Psoas muscle (tissue), 8 donors: ENCODE measurements around the gene GIPC3. TPM values are rescaled to one million over a fixed set of nuclear protein-coding genes. Genes with fewer than 3 reads are reported as not detected.

Source experiments
- ATAC-seq, 4 donors: fragments of 200-7000 bp; cut with Tn5 transposase; one replicate each; pipeline ENCODE4 v1.9.1; 2020; ENCODE audit warnings: moderate library complexity in 3 of 4, mild to moderate bottlenecking in 2 of 4
- DNase-seq, 2 donors: peaks; one replicate each; pipeline ENCODE4 v3.0.0-alpha.2; 2020
- H3K27ac ChIP-seq: fragments of 200-600 bp; one replicate; pipeline ENCODE4 v1.8.0; 2022
- H3K27me3 ChIP-seq, 3 donors: fragments of 200-600 bp in 1 of 3; one replicate each; pipeline versions ENCODE4 v1.6.1 to v1.8.0; 2013 to 2022; ENCODE audit warnings: low read length in 2 of 3, mild to moderate bottlenecking in 2 of 3, moderate library complexity in 1 of 3; ENCODE audit not compliant: insufficient read depth in 3 of 3
- H3K36me3 ChIP-seq, 2 donors: fragments of 200-600 bp in 1 of 2; one replicate each; pipeline versions ENCODE4 v1.6.1 to v1.8.0; 2013 to 2022; ENCODE audit warnings: low read depth in 1 of 2, mild to moderate bottlenecking in 1 of 2, moderate library complexity in 1 of 2; ENCODE audit not compliant: insufficient read depth in 1 of 2
- H3K4me1 ChIP-seq: fragments of 200-600 bp; one replicate; pipeline ENCODE4 v1.8.0; 2022
- H3K4me3 ChIP-seq: fragments of 200-600 bp; one replicate; pipeline ENCODE4 v1.8.0; 2022; ENCODE audit warnings: mild to moderate bottlenecking
- H3K9me3 ChIP-seq: fragments of 200-600 bp; one replicate; pipeline ENCODE4 v1.8.0; 2022
- WGBS, 3 donors: extraction: QIAGEN DNeasy Blood & Tissue Kit; methylation state at CpG; one replicate each; pipeline versions ENCODE4 v1.1.6 to v1.1.7; 2013; 5-methylcytosine and 5-hydroxymethylcytosine counted together
- intact Hi-C, 2 donors: fragments of 100-400 bp; cut with DNase I; formaldehyde crosslinking; loops; one replicate each; pipeline versions ENCODE4 v1.11.0 to v1.14.2; 2022
- polyA plus RNA-seq, 3 donors: library from polyadenylated mRNA; stranded (reverse); fragments of 200-250 nt; gene quantifications; one replicate each; pipeline ENCODE4 v1.2.3, GENCODE V29; 2013
- total RNA-seq, 4 donors: library from RNA; stranded (reverse); fragmentation: NEBNext Ultra II Directional in 2 of 4; extraction: Animal tissue kit (Norgen Biotek cat#: 25700) in 2 of 4; gene quantifications; one replicate each; pipeline versions ENCODE4 v1.2.1 to v1.2.4, GENCODE V29; 2021 to 2023
- TF ChIP-seq, protein P1 (sequence below): fragments of 200-600 bp; IDR thresholded peaks from one replicate; pipeline ENCODE4 v1.8.0; 2022; ENCODE audit warnings: antibody characterized with exemption
- donor health status: healthy with polysubstance abuse.
- donor health status: DM: no; HTN: no; CAD: no; lungs with moderate emphysema.
- donor health status: Bipolar disorder and iron deficiency.
- donor health status: healthy.
- donor health status: DM: yes; HTN: yes; CAD: no.
- donor health status: DM: no; HTN: no; CAD: no.
- donor health status: DM: no; HTN: no; CAD: no.
- donor health status: DM: yes; HTN: yes; CAD: no.

The GIPC3 gene
- total and polyA plus RNA-seq, 7 donors, result 0.30 to 1.1 (median 0.45) TPM

GRCh38 chr19:3641515-3642269, 56.4 kb downstream of the GIPC3 start:
- Histone ChIP-seq H3K4me1 (no peaks in the 10 kb centered on the region), H3K36me3 (peaks cover 0 to 60% of the 10 kb centered on the region in 2 donors), H3K9me3 (no peaks in the 10 kb centered on the region), H3K4me3 (no peak overlapping the region), H3K27ac (no peak overlapping the region), H3K27me3 (no peaks in the 10 kb centered on the region)
- no peak for DNase-seq
- intact Hi-C loops, result no loop called here
- TF ChIP-seq, protein P1, sequence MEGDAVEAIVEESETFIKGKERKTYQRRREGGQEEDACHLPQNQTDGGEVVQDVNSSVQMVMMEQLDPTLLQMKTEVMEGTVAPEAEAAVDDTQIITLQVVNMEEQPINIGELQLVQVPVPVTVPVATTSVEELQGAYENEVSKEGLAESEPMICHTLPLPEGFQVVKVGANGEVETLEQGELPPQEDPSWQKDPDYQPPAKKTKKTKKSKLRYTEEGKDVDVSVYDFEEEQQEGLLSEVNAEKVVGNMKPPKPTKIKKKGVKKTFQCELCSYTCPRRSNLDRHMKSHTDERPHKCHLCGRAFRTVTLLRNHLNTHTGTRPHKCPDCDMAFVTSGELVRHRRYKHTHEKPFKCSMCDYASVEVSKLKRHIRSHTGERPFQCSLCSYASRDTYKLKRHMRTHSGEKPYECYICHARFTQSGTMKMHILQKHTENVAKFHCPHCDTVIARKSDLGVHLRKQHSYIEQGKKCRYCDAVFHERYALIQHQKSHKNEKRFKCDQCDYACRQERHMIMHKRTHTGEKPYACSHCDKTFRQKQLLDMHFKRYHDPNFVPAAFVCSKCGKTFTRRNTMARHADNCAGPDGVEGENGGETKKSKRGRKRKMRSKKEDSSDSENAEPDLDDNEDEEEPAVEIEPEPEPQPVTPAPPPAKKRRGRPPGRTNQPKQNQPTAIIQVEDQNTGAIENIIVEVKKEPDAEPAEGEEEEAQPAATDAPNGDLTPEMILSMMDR, result no peak
- WGBS, 3 donors, result 91 to 94% (median 92%) methylated on average over 27 to 28 of the region's 28 CpGs
- ATAC-seq, result no peak

DNA sequence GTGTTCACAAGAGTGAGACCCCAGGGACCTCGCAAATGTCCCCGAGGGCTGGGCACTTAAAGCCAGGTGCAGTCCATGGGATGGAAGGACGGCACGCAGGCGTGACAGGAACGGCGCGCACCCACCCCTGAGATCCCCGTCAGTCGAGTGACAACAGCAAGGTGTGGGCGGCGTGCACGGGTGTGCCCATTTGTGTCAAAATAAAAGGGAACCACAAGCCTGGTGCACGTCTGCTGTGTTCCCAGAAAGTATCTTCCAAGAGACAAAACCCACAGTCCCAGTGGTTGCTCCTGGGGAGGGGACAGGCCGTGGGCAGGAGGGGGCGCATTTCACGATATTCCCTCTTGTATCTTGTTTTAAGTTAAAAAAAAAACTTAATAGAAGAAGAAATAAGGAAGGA, 57.0 kb downstream of the GIPC3 start:
- Histone ChIP-seq H3K9me3 (no peaks in the 10 kb centered on the region), H3K4me3 (no peak overlapping the region), H3K4me1 (no peaks in the 10 kb centered on the region), H3K36me3 (peaks cover 0 to 56% of the 10 kb centered on the region in 2 donors), H3K27me3 (no peaks in the 10 kb centered on the region), H3K27ac (no peak overlapping the region)
- intact Hi-C loops, result no loop called here
- TF ChIP-seq, protein P1, result no peak
- DNase-seq (no peak), ATAC-seq (no peak)
- WGBS, 3 donors, result 92 to 95% (median 94%) methylated on average over 17 of the region's 17 CpGs

Other genes with a start within 250 kb of the GIPC3 start
- gene NFIC, start 218.9 kb upstream of the GIPC3 start, total RNA-seq, result 100 to 1,000 TPM; 209 to 439 (median 325) TPM
- gene NFIC, start 218.9 kb upstream of the GIPC3 start, polyA plus RNA-seq, result 100 to 1,000 TPM in 2 of 3 donors, 10 to 100 TPM in 1; 100.0 to 270 (median 165) TPM
- not detected for gene SMIM24, start 105.0 kb upstream of the GIPC3 start, total RNA-seq
- gene SMIM24, start 105.0 kb upstream of the GIPC3 start, polyA plus RNA-seq, result under 1 TPM; 0.10 to 0.53 (median 0.49) TPM
- gene SMIM44, start 102.0 kb upstream of the GIPC3 start, total RNA-seq, result not detected
- gene SMIM44, start 102.0 kb upstream of the GIPC3 start, polyA plus RNA-seq, result not detected
- 10 to 100 TPM; 11.5 to 21.8 (median 17.1) TPM for gene DOHH, start 84.8 kb upstream of the GIPC3 start, total RNA-seq
- 10 to 100 TPM; 22.3 to 54.3 (median 45.3) TPM for gene DOHH, start 84.8 kb upstream of the GIPC3 start, polyA plus RNA-seq
- 10 to 100 TPM; 24.3 to 25.8 (median 25.1) TPM for gene FZR1, start 79.2 kb upstream of the GIPC3 start, total RNA-seq
- gene FZR1, start 79.2 kb upstream of the GIPC3 start, polyA plus RNA-seq, result 10 to 100 TPM; 12.8 to 20.3 (median 13.7) TPM
- gene TEKTIP1, start 46.3 kb upstream of the GIPC3 start, total RNA-seq, result 1 to 10 TPM in 1 of 4 donors, under 1 TPM in 1, not detected in 2; 0.44 to 1.0 TPM
- not detected for gene TEKTIP1, start 46.3 kb upstream of the GIPC3 start, polyA plus RNA-seq
- 10 to 100 TPM; 16.3 to 25.2 (median 21.5) TPM for gene MFSD12, start 27.9 kb upstream of the GIPC3 start, total RNA-seq
- 10 to 100 TPM; 25.6 to 46.6 (median 33.8) TPM for gene MFSD12, start 27.9 kb upstream of the GIPC3 start, polyA plus RNA-seq
- gene HMG20B, start 12.5 kb upstream of the GIPC3 start, total RNA-seq, result 10 to 100 TPM; 14.3 to 27.2 (median 24.5) TPM
- 10 to 100 TPM; 21.4 to 25.2 (median 24.7) TPM for gene HMG20B, start 12.5 kb upstream of the GIPC3 start, polyA plus RNA-seq
- 1 to 10 TPM in 3 of 4 donors, under 1 TPM in 1; 0.89 to 3.0 (median 1.7) TPM for gene TBXA2R, start 21.4 kb downstream of the GIPC3 start, total RNA-seq
- 1 to 10 TPM in 2 of 3 donors, under 1 TPM in 1; 0.52 to 1.2 (median 1.1) TPM for gene TBXA2R, start 21.4 kb downstream of the GIPC3 start, polyA plus RNA-seq
- 10 to 100 TPM; 15.2 to 21.4 (median 18.2) TPM for gene CACTIN, start 41.3 kb downstream of the GIPC3 start, total RNA-seq
- 10 to 100 TPM; 11.8 to 20.5 (median 15.8) TPM for gene CACTIN, start 41.3 kb downstream of the GIPC3 start, polyA plus RNA-seq
- 10 to 100 TPM; 13.5 to 22.4 (median 17.9) TPM for gene PIP5K1C, start 115.0 kb downstream of the GIPC3 start, total RNA-seq
- gene PIP5K1C, start 115.0 kb downstream of the GIPC3 start, polyA plus RNA-seq, result 10 to 100 TPM in 1 of 3 donors, 1 to 10 TPM in 2; 8.7 to 20.7 (median 9.9) TPM
- gene TJP3, start 122.9 kb downstream of the GIPC3 start, total RNA-seq, result 1 to 10 TPM in 1 of 4 donors, under 1 TPM in 2, not detected in 1; 0.49 to 2.7 (median 0.99) TPM
- under 1 TPM; 0.21 to 0.46 (median 0.32) TPM for gene TJP3, start 122.9 kb downstream of the GIPC3 start, polyA plus RNA-seq
- 10 to 100 TPM; 17.7 to 23.6 (median 18.4) TPM for gene APBA3, start 176.2 kb downstream of the GIPC3 start, total RNA-seq
- gene APBA3, start 176.2 kb downstream of the GIPC3 start, polyA plus RNA-seq, result 10 to 100 TPM; 19.4 to 30.1 (median 23.6) TPM
- gene MRPL54, start 177.2 kb downstream of the GIPC3 start, total RNA-seq, result 10 to 100 TPM; 35.2 to 68.8 (median 49.7) TPM
- 10 to 100 TPM; 40.9 to 81.3 (median 77.7) TPM for gene MRPL54, start 177.2 kb downstream of the GIPC3 start, polyA plus RNA-seq
- not detected for gene RAX2, start 186.8 kb downstream of the GIPC3 start, total RNA-seq
- gene RAX2, start 186.8 kb downstream of the GIPC3 start, polyA plus RNA-seq, result not detected
- gene MATK, start 200.9 kb downstream of the GIPC3 start, total RNA-seq, result under 1 TPM; 0.32 to 0.68 (median 0.51) TPM
- gene MATK, start 200.9 kb downstream of the GIPC3 start, polyA plus RNA-seq, result under 1 TPM; 0.16 to 0.24 (median 0.17) TPM